HL-60 (cell line): Measurements from ENCODE around the gene KMT2A.

Experiments used
- GABPA ChIP-seq: IDR thresholded peaks from 2 replicates; pipeline ENCODE4 v1.6.1; 2012; ENCODE audit warnings: low read depth
- POLR2AphosphoS5 ChIP-seq: IDR thresholded peaks from 2 replicates; pipeline ENCODE4 v1.6.1; 2012; ENCODE audit warnings: low read depth
- SPI1 ChIP-seq: IDR thresholded peaks from 2 replicates; pipeline ENCODE4 v1.6.1; 2012; ENCODE audit warnings: low read depth, mild to moderate bottlenecking, borderline replicate concordance
- TF ChIP-seq, protein P1 (sequence below): IDR thresholded peaks from one replicate; pipeline ENCODE4 v1.5.1; 2011; ENCODE audit warnings: low read length, control low read depth, inconsistent platforms; ENCODE audit not compliant: insufficient read depth

DNA sequence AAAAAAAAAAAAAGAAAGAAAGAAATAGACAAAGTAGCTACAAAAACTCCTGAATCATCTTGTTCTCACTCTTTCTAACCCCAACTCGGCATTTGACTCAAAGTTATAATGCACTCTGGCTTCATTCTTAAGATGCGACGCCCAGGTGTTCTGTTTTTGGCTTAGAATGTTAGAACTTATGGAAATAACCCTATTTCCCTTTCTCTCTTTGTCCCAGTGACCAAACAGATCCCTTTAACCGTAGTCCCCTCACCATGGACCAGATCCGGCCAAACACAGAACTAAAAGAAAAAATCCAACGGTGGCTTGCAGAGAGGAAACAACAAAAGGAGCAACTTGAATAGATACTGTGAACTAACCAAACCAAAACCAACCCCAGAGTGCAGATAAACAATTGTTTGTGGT, 40.2 kb upstream of the KMT2A start:
- TF ChIP-seq, protein P1, sequence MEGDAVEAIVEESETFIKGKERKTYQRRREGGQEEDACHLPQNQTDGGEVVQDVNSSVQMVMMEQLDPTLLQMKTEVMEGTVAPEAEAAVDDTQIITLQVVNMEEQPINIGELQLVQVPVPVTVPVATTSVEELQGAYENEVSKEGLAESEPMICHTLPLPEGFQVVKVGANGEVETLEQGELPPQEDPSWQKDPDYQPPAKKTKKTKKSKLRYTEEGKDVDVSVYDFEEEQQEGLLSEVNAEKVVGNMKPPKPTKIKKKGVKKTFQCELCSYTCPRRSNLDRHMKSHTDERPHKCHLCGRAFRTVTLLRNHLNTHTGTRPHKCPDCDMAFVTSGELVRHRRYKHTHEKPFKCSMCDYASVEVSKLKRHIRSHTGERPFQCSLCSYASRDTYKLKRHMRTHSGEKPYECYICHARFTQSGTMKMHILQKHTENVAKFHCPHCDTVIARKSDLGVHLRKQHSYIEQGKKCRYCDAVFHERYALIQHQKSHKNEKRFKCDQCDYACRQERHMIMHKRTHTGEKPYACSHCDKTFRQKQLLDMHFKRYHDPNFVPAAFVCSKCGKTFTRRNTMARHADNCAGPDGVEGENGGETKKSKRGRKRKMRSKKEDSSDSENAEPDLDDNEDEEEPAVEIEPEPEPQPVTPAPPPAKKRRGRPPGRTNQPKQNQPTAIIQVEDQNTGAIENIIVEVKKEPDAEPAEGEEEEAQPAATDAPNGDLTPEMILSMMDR = no peak
- no peak for TF ChIP-seq POLR2AphosphoS5
- no peak for TF ChIP-seq GABPA
- TF ChIP-seq SPI1 = no peak
